HCT116 (cell line): ENCODE results near the gene FN3KRP. TPM values are rescaled to one million over a fixed set of nuclear protein-coding genes. Genes with fewer than 3 reads are reported as not detected.

Source experiments
- ATAC-seq: fragments of 200-7000 bp; cut with Tn5 transposase; 2 replicates; pipeline ENCODE4 v1.9.1; 2020; ENCODE audit warnings: mild to moderate bottlenecking, moderate library complexity
- Bru-seq: library from RNA; stranded (reverse); fragments of 400-500 nt; gene quantifications from one replicate; lab custom pipeline; 2021; lab: Mats Ljungman, UMichigan
- BruChase-seq, 2 experiments: library from RNA; stranded (reverse); fragments of 400-500 nt; gene quantifications; one replicate each; lab custom pipeline; 2021; lab: Mats Ljungman, UMichigan
- BruUV-seq: library from RNA; stranded (reverse); fragments of 400-500 nt; replicated peaks from 2 replicates; lab custom pipeline; 2021; lab: Mats Ljungman, UMichigan
- CTCF ChIA-PET: fragments of 300-600 bp; sonication (Branson Sonifier 250); formaldehyde crosslinking; loops from one replicate; lab custom pipeline; 2021; ENCODE audit warnings: antibody characterized with exemption; lab: Charles Lee
- POLR2A ChIA-PET: fragments of 300-600, 350-600 bp; sonication (Branson Sonifier 250); formaldehyde crosslinking; loops from one replicate; lab custom pipeline; 2021; ENCODE audit warnings: antibody characterized with exemption; lab: Charles Lee
- RAD21 ChIA-PET, 2 experiments: fragments of 300-600 bp; sonication (Branson Sonifier 250); formaldehyde crosslinking; loops; one replicate each; lab custom pipeline; 2023; ENCODE audit warnings: low total read pairs in 2 of 2; ENCODE audit not compliant: uncharacterized antibody in 2 of 2, unreplicated experiment in 2 of 2, low non-redundant PET in 1 of 2; lab: Charles Lee
- DNase-seq: peaks from one replicate; pipeline ENCODE4 v3.0.0-alpha.2; 2010; ENCODE audit warnings: low read depth, low spot score
- H2AFZ ChIP-seq: fragments of 200-600 bp; shearing (Covaris generic), sonication (generic); 2 replicates; pipeline ENCODE4 v1.6.1; 2017; ENCODE audit warnings: low read depth, mixed run types, mixed read lengths, antibody characterized with exemption, low read length; ENCODE audit not compliant: poor library complexity, severe bottlenecking
- H3K27ac ChIP-seq: 2 replicates; pipeline ENCODE4 v1.5.1; 2012; ENCODE audit warnings: low read depth, low read length
- H3K27me3 ChIP-seq: fragments of 200-600 bp; sonication (generic); 2 replicates; pipeline ENCODE4 v1.6.1; 2016; ENCODE audit warnings: mixed run types, low read length, mixed read lengths; ENCODE audit not compliant: insufficient read depth
- H3K36me3 ChIP-seq, 2 experiments: fragments of 200-500 bp in 1 of 2; fragments of 200-600 bp in 1 of 2; sonication (Bioruptor generic) in 1 of 2; sonication (generic) in 1 of 2; 2 replicates each; pipeline versions ENCODE4 v1.5.1 to v1.6.1; 2014 to 2016; ENCODE audit warnings: low read length in 2 of 2, inconsistent platforms in 1 of 2, mixed read lengths in 1 of 2, mixed run types in 1 of 2; ENCODE audit not compliant: insufficient read depth in 2 of 2, control insufficient read depth in 1 of 2
- H3K4me1 ChIP-seq, 2 experiments: fragments of 200-600 bp in 1 of 2; sonication (generic) in 1 of 2; 2 replicates each; pipeline versions ENCODE4 v1.5.1 to v1.6.1; 2012 to 2017; ENCODE audit warnings: low read length in 2 of 2, inconsistent platforms in 1 of 2, mild to moderate bottlenecking in 1 of 2, mixed read lengths in 1 of 2, mixed run types in 1 of 2, moderate library complexity in 1 of 2; ENCODE audit not compliant: insufficient read depth in 2 of 2, control insufficient read depth in 1 of 2
- H3K4me2 ChIP-seq: fragments of 200-600 bp; sonication (generic); 2 replicates; pipeline ENCODE4 v1.6.1; 2017; ENCODE audit warnings: mixed run types, low read length, mixed read lengths
- H3K4me3 ChIP-seq, 2 experiments: fragments of 200-600 bp in 1 of 2; sonication (generic) in 1 of 2; replicated peaks in 1 of 2; 2 replicates each; pipeline ENCODE4 v1.5.1; 2011 to 2016; ENCODE audit warnings: low read length in 2 of 2, control low read depth in 1 of 2, low read depth in 1 of 2, mild to moderate bottlenecking in 1 of 2, mixed read lengths in 1 of 2, mixed run types in 1 of 2
- H3K79me2 ChIP-seq: fragments of 200-600 bp; sonication (generic); 2 replicates; pipeline ENCODE4 v1.6.1; 2017; ENCODE audit warnings: mild to moderate bottlenecking, mixed run types, low read length, moderate library complexity, mixed read lengths; ENCODE audit not compliant: insufficient read depth
- H3K9ac ChIP-seq: fragments of 200-600 bp; sonication (generic); 2 replicates; pipeline ENCODE4 v1.6.1; 2016; ENCODE audit warnings: low read length, mixed read lengths
- H3K9me2 ChIP-seq: fragments of 200-600 bp; sonication (generic), shearing (Covaris generic); 2 replicates; pipeline ENCODE4 v1.6.1; 2017; ENCODE audit warnings: mixed run types, mild to moderate bottlenecking, moderate library complexity; ENCODE audit not compliant: insufficient read depth
- H3K9me3 ChIP-seq, 2 experiments: fragments of 200-500 bp in 1 of 2; fragments of 200-600 bp in 1 of 2; sonication (Bioruptor generic) in 1 of 2; sonication (generic) in 1 of 2; 2 replicates each; pipeline ENCODE4 v1.6.1; 2014 to 2017; ENCODE audit warnings: low read length in 2 of 2, mixed read lengths in 2 of 2, inconsistent platforms in 1 of 2, low read depth in 1 of 2, mild to moderate bottlenecking in 1 of 2, mixed run types in 1 of 2, moderate library complexity in 1 of 2; ENCODE audit not compliant: control insufficient read depth in 1 of 2, insufficient read depth in 1 of 2
- H4K20me1 ChIP-seq: fragments of 200-600 bp; sonication (generic), shearing (Covaris generic); 2 replicates; pipeline ENCODE4 v1.6.1; 2017; ENCODE audit warnings: mixed run types, mild to moderate bottlenecking, moderate library complexity; ENCODE audit not compliant: insufficient read depth
- ATF3 ChIP-seq: IDR thresholded peaks from 2 replicates; pipeline ENCODE4 v1.6.1; 2012
- CBX3 ChIP-seq: IDR thresholded peaks from 2 replicates; pipeline ENCODE4 v1.6.1; 2012; ENCODE audit warnings: low read depth
- CEBPB ChIP-seq: IDR thresholded peaks from 2 replicates; pipeline ENCODE4 v1.6.1; 2012; ENCODE audit warnings: low read depth
- CTCF ChIP-seq, 3 experiments: fragments of 200-600 bp in 1 of 3; sonication (generic) in 1 of 3; IDR thresholded peaks in 2 of 3; conservative IDR thresholded peaks in 1 of 3; 2 replicates each; pipeline ENCODE4 v1.5.1; 2012 to 2017; ENCODE audit warnings: low read depth in 2 of 3, low read length in 2 of 3, antibody characterized with exemption in 1 of 3, borderline replicate concordance in 1 of 3, control low read depth in 1 of 3, mild to moderate bottlenecking in 1 of 3, mixed read lengths in 1 of 3, mixed run types in 1 of 3, moderate library complexity in 1 of 3; ENCODE audit not compliant: insufficient read depth in 1 of 3
- EGR1 ChIP-seq: IDR thresholded peaks from 2 replicates; pipeline ENCODE4 v1.6.1; 2012; ENCODE audit warnings: low read depth
- EZH2 ChIP-seq: fragments of 200-600 bp; sonication (generic); IDR thresholded peaks from 2 replicates; pipeline ENCODE4 v1.6.1; 2017; ENCODE audit warnings: antibody characterized with exemption, mixed run types
- EZH2phosphoT487 ChIP-seq: fragments of 200-600 bp; IDR thresholded peaks from 2 replicates; pipeline ENCODE4 v1.6.1; 2018; ENCODE audit warnings: antibody characterized with exemption, borderline replicate concordance
- FOSL1 ChIP-seq: IDR thresholded peaks from 2 replicates; pipeline ENCODE4 v1.6.1; 2012; ENCODE audit warnings: low read depth
- JUND ChIP-seq: IDR thresholded peaks from 2 replicates; pipeline ENCODE4 v1.6.1; 2012
- MAX ChIP-seq: IDR thresholded peaks from 2 replicates; pipeline ENCODE4 v1.6.1; 2012
- POLR2A ChIP-seq: IDR thresholded peaks from 2 replicates; pipeline ENCODE4 v1.7.0; 2011; ENCODE audit warnings: borderline replicate concordance; ENCODE audit not compliant: insufficient read depth, insufficient read length; ENCODE audit errors: extremely low read depth
- POLR2AphosphoS5 ChIP-seq: IDR thresholded peaks from 2 replicates; pipeline ENCODE4 v1.6.1; 2011; ENCODE audit warnings: mild to moderate bottlenecking, low read depth, low read length, moderate library complexity
- SIN3A ChIP-seq: IDR thresholded peaks from 2 replicates; pipeline ENCODE4 v1.6.1; 2012; ENCODE audit warnings: low read depth
- SP1 ChIP-seq: IDR thresholded peaks from 2 replicates; pipeline ENCODE4 v1.6.1; 2012; ENCODE audit warnings: low read depth
- SRF ChIP-seq: IDR thresholded peaks from 2 replicates; pipeline ENCODE4 v1.6.1; 2012; ENCODE audit warnings: low read depth
- TCF7L2 ChIP-seq: IDR thresholded peaks from 2 replicates; pipeline ENCODE4 v1.7.0; 2011; ENCODE audit warnings: borderline replicate concordance, inconsistent platforms; ENCODE audit not compliant: insufficient read depth, insufficient read length; ENCODE audit errors: extremely low read depth
- YY1 ChIP-seq: IDR thresholded peaks from 2 replicates; pipeline ENCODE4 v1.6.1; 2011; ENCODE audit warnings: low read length, low read depth, moderate library complexity, mild to moderate bottlenecking; ENCODE audit not compliant: insufficient replicate concordance; ENCODE audit errors: extremely low read depth
- ZBTB33 ChIP-seq: IDR thresholded peaks from 2 replicates; pipeline ENCODE4 v1.6.1; 2011; ENCODE audit warnings: mild to moderate bottlenecking, low read length, moderate library complexity; ENCODE audit not compliant: insufficient replicate concordance; ENCODE audit errors: extremely low read depth
- ZFX ChIP-seq: fragments of 450-650 bp; IDR thresholded peaks from 2 replicates; pipeline ENCODE4 v1.6.1; 2017
- intact Hi-C: fragments of 100-400 bp; cut with micrococcal nuclease; formaldehyde crosslinking; loops from 2 replicates; pipeline ENCODE4 v1.10.0; 2022
- long read RNA-seq: library from polyadenylated mRNA; unstranded; transcript quantifications from one replicate; pipeline ENCODE4 v2.0.0, GENCODE V29; 2021; ENCODE audit not compliant: unreplicated experiment
- polyA plus RNA-seq: library from polyadenylated mRNA; unstranded; fragments of >200 nt; gene quantifications from 2 replicates; pipeline ENCODE4 v1.2.1, GENCODE V29; 2012; ENCODE audit warnings: missing spikeins
- total RNA-seq: library from RNA; stranded (reverse); gene quantifications from one replicate; pipeline ENCODE4 v1.2.1, GENCODE V29; 2021; ENCODE audit not compliant: unreplicated experiment

FN3KRP gene, protein sequence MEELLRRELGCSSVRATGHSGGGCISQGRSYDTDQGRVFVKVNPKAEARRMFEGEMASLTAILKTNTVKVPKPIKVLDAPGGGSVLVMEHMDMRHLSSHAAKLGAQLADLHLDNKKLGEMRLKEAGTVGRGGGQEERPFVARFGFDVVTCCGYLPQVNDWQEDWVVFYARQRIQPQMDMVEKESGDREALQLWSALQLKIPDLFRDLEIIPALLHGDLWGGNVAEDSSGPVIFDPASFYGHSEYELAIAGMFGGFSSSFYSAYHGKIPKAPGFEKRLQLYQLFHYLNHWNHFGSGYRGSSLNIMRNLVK
- 35.2 TPM for total RNA-seq
- polyA plus RNA-seq, result 32.5 and 35.2 TPM in 2 replicates
- Bru-seq, nascent RNA, result percentile 71 among the genes with signal in this experiment
- BruChase-seq, experiment 1, labeled RNA remaining after a 6-hour chase, result percentile 85 among the genes with signal in this experiment
- percentile 84 among the genes with signal in this experiment for BruChase-seq, experiment 2, labeled RNA remaining after a 2-hour chase
- long read RNA-seq, transcript FN3KRP-201 (6 exons, 1,849 nt), result major isoform, 111 of 142 reads
- long read RNA-seq, partial matches to known transcripts, result 7 of 142 reads
- long read RNA-seq, other reads (novel, unspliced or antisense), result 20 of 142 reads

- ChIA-PET RAD21 (interaction anchor here (0.6 to 0.7 kb wide), 3 partner anchors 17 to 855 kb away, joined by 3 to 5 read pairs (median 4); no protein-coding TSS in a partner anchor), CTCF (interaction anchor here (0.7 kb wide), 1 partner anchor 15 kb away, joined by 4 read pairs; no protein-coding TSS in a partner anchor), POLR2A (interaction anchor here (0.6 to 1.2 kb wide), 10 partner anchors 9 to 1712 kb away, joined by 3 to 7 read pairs (median 4); no protein-coding TSS in a partner anchor)
- no peaks in the 10 kb centered on the region for H3K9me2 ChIP-seq
- no peak for TF ChIP-seq CEBPB
- TF ChIP-seq EGR1, result no peak
- no peak for TF ChIP-seq SRF
- TF ChIP-seq SIN3A, result 0 out of 2 replicates have a peak, but pooled peaks have one; percentile 52
- TF ChIP-seq ZBTB33, result peak; percentile 87
- TF ChIP-seq CBX3, result no peak
- TF ChIP-seq CTCF (IDR thresholded peaks at IDR 0.05 in 2 of 3, conservative IDR thresholded peaks at IDR 0.05 in 1 of 3; ENCODE audit: borderline replicate concordance in 1 of 3, insufficient read depth in 1 of 3, low read depth in 2 of 3, low read length in 2 of 3), result no peak
- TF ChIP-seq ATF3, result no peak
- TF ChIP-seq FOSL1, result no peak
- TF ChIP-seq POLR2A, result peak; percentile 34
- peak; percentile 61 for TF ChIP-seq SP1
- peak; percentile 85 for TF ChIP-seq YY1
- no peak for TF ChIP-seq EZH2
- peak; percentile 92 for TF ChIP-seq POLR2AphosphoS5
- TF ChIP-seq MAX, result no peak; the same call in 1 of the 2 replicates
- no peak for TF ChIP-seq EZH2phosphoT487
- TF ChIP-seq JUND, result no peak
- TF ChIP-seq TCF7L2, result no peak
- peak; percentile 89; the same call in 1 of the 2 replicates for TF ChIP-seq ZFX
- peak within 1 kb of the TSS; percentile 63 for H3K27ac ChIP-seq
- H3K4me3 ChIP-seq, result peak within 1 kb of the TSS; percentile 72 to 100
- BruUV-seq, result no TSS peak
- H3K27me3 ChIP-seq, result no peaks in the 10 kb centered on the region
- H3K4me1 ChIP-seq, result peaks cover 7 to 12% of the 10 kb centered on the region in 2 experiments; a peak in 3 of 4 replicates
- ATAC-seq (peak; percentile 90), DNase-seq (peak; percentile 89)
- H3K9ac ChIP-seq, result peak within 1 kb of the TSS; percentile 93
- intact Hi-C loops, result loop anchor here (5.0 kb wide), 1 partner anchor 36 kb away; the partner anchor contains the start of gene TBCD
- H3K36me3 ChIP-seq, result peaks cover 11 to 23% of the 10 kb centered on the region in 2 experiments
- H3K79me2 ChIP-seq, result peaks cover 25% of the 10 kb centered on the region
- no peaks in the 10 kb centered on the region for H4K20me1 ChIP-seq
- H3K4me2 ChIP-seq, result peak within 1 kb of the TSS; percentile 99
- H2AFZ ChIP-seq, result peak within 1 kb of the TSS; percentile 90
- no peaks in the 10 kb centered on the region; a peak in 1 of 4 replicates for H3K9me3 ChIP-seq
These were observed at the start of gene FN3KRP for GRCh38 chr17:82716203-82717010. FN3KRP (plus strand) TSS chr17:82716706; CDS start chr17:82716756, 50 bp downstream.
